ENCODE results near the gene CCDC82. TPM values are rescaled to one million over a fixed set of nuclear protein-coding genes. Genes with fewer than 3 reads are reported as not detected.
A peak's percentile ranks its signal among the peaks of the same experiment; 100 is the strongest.
"Not testable (repeated sequence)": the region's sequence is repeated elsewhere in the genome, so short reads cannot be mapped to it uniquely, and the experiment has no call there.

CCDC82 gene
- 10 to 100 TPM; 11.4 to 30.7 (median 20.9) TPM for polyA plus RNA-seq

GRCh38 chr11:96389720-96390487 is at the start of gene CCDC82, which contains the start of gene JRKL:
TSS of gene CCDC82 (minus strand) at chr11:96389912. CDS start at chr11:96384747, 5,165 bp downstream.
TSS of gene JRKL (plus strand) at chr11:96390013. CDS start at chr11:96390650, 637 bp downstream.
- peak; percentile 96 to 97 (median 96) for DNase-seq
- Mint-ChIP-seq H3K27ac (peak within 1 kb of the TSS; percentile 84 to 93 (median 90)), H3K4me3 (peak within 1 kb of the TSS; percentile 91 to 97 (median 94)), H3K36me3 (no peaks in the 10 kb centered on the region), H3K4me1 (peaks cover 37 to 67% of the 10 kb centered on the region in 2 donors), H3K9me3 (no peaks in the 10 kb centered on the region), H3K27me3 (ENCODE audit: low read depth in 3 of 3) (peaks cover 0 to 6% (median 0%) of the 10 kb centered on the region in 3 donors)

GRCh38 chr11:96432654-96433053 is 42.9 kb upstream of the CCDC82 start:
- DNase-seq; H3K27ac Mint-ChIP-seq; H3K4me1 Mint-ChIP-seq; H3K36me3 Mint-ChIP-seq; H3K9me3 Mint-ChIP-seq; H3K4me3 Mint-ChIP-seq; H3K27me3 Mint-ChIP-seq (ENCODE audit: low read depth in 3 of 3): not testable (repeated sequence)

GRCh38 chr11:96430668-96431067 is 41.0 kb upstream of the CCDC82 start:
- Mint-ChIP-seq H3K4me3 (no peak overlapping the region), H3K27ac (no peak overlapping the region), H3K4me1 (no peaks in the 10 kb centered on the region), H3K27me3 (ENCODE audit: low read depth in 3 of 3) (peaks cover 5 to 15% (median 6%) of the 10 kb centered on the region in 3 donors), H3K36me3 (no peaks in the 10 kb centered on the region), H3K9me3 (peaks cover 0 to 1% (median 0%) of the 10 kb centered on the region in 6 donors)
- no peak for DNase-seq

- H3K27ac Mint-ChIP-seq, result no peak overlapping the region
- no peak overlapping the region for H3K4me3 Mint-ChIP-seq
- no peaks in the 10 kb centered on the region for H3K4me1 Mint-ChIP-seq
- peaks cover 3 to 20% (median 4%) of the 10 kb centered on the region in 3 donors for H3K27me3 Mint-ChIP-seq (ENCODE audit: low read depth in 3 of 3)
- H3K9me3 Mint-ChIP-seq, result peaks cover 0 to 2% (median 0%) of the 10 kb centered on the region in 6 donors
- DNase-seq, result no peak
- H3K36me3 Mint-ChIP-seq, result no peaks in the 10 kb centered on the region
Observed at GRCh38 chr11:96424693-96425092, 35.0 kb upstream of the CCDC82 start.

- H3K27me3 Mint-ChIP-seq (ENCODE audit: low read depth in 3 of 3), result peaks cover 5 to 7% (median 5%) of the 10 kb centered on the region in 3 donors
- no peak overlapping the region for H3K27ac Mint-ChIP-seq
- no peaks in the 10 kb centered on the region for H3K9me3 Mint-ChIP-seq
- DNase-seq, result no peak
- no peak overlapping the region for H3K4me3 Mint-ChIP-seq
- H3K4me1 Mint-ChIP-seq, result no peaks in the 10 kb centered on the region
- H3K36me3 Mint-ChIP-seq, result no peaks in the 10 kb centered on the region
Observed at GRCh38 chr11:96413408-96413807, 23.7 kb upstream of the CCDC82 start.

- no peak for DNase-seq
- Mint-ChIP-seq H3K4me1 (no peaks in the 10 kb centered on the region), H3K27ac (no peak overlapping the region), H3K36me3 (no peaks in the 10 kb centered on the region), H3K27me3 (ENCODE audit: low read depth in 3 of 3) (peaks cover 5 to 7% (median 5%) of the 10 kb centered on the region in 3 donors), H3K4me3 (no peak overlapping the region), H3K9me3 (no peaks in the 10 kb centered on the region)
Observed at GRCh38 chr11:96412761-96413381, 23.2 kb upstream of the CCDC82 start.

- not testable (repeated sequence) for DNase-seq; H3K4me1 Mint-ChIP-seq; H3K9me3 Mint-ChIP-seq; H3K27ac Mint-ChIP-seq; H3K27me3 Mint-ChIP-seq (ENCODE audit: low read depth in 3 of 3); H3K36me3 Mint-ChIP-seq
- H3K4me3 Mint-ChIP-seq, result peak overlapping the region in 2 of 5 donors; percentile 6 to 36
Observed at GRCh38 chr11:96411412-96411811, 21.7 kb upstream of the CCDC82 start.

- Mint-ChIP-seq H3K9me3 (no peaks in the 10 kb centered on the region), H3K27me3 (ENCODE audit: low read depth in 3 of 3) (peaks cover 0 to 6% (median 3%) of the 10 kb centered on the region in 3 donors), H3K36me3 (no peaks in the 10 kb centered on the region), H3K4me1 (no peaks in the 10 kb centered on the region), H3K27ac (no peak overlapping the region), H3K4me3 (no peak overlapping the region)
- DNase-seq, result no peak
Observed at GRCh38 chr11:96400697-96401096, 11.0 kb upstream of the CCDC82 start.

GRCh38 chr11:96397863-96398262 is 8.2 kb upstream of the CCDC82 start:
- Mint-ChIP-seq H3K27ac (no peak overlapping the region), H3K36me3 (no peaks in the 10 kb centered on the region), H3K4me1 (peaks cover 4 to 9% of the 10 kb centered on the region in 2 donors), H3K4me3 (no peak overlapping the region), H3K27me3 (ENCODE audit: low read depth in 3 of 3) (peaks cover 0 to 3% (median 2%) of the 10 kb centered on the region in 3 donors), H3K9me3 (no peaks in the 10 kb centered on the region)
- DNase-seq, result no peak

GRCh38 chr11:96396637-96397036 is 6.9 kb upstream of the CCDC82 start:
- H3K27me3 Mint-ChIP-seq (ENCODE audit: low read depth in 3 of 3), result no peaks in the 10 kb centered on the region
- no peak for DNase-seq
- H3K4me3 Mint-ChIP-seq, result no peak overlapping the region
- peaks cover 4 to 9% of the 10 kb centered on the region in 2 donors for H3K4me1 Mint-ChIP-seq
- no peaks in the 10 kb centered on the region for H3K36me3 Mint-ChIP-seq
- no peaks in the 10 kb centered on the region for H3K9me3 Mint-ChIP-seq
- no peak overlapping the region for H3K27ac Mint-ChIP-seq

GRCh38 chr11:96394773-96395172 is 5.1 kb upstream of the CCDC82 start:
- DNase-seq, result no peak
- no peak overlapping the region for H3K27ac Mint-ChIP-seq
- peaks cover 15 to 25% of the 10 kb centered on the region in 2 donors for H3K4me1 Mint-ChIP-seq
- H3K36me3 Mint-ChIP-seq, result no peaks in the 10 kb centered on the region
- H3K4me3 Mint-ChIP-seq, result no peak overlapping the region
- H3K9me3 Mint-ChIP-seq, result no peaks in the 10 kb centered on the region
- peaks cover 0 to 3% (median 0%) of the 10 kb centered on the region in 3 donors for H3K27me3 Mint-ChIP-seq (ENCODE audit: low read depth in 3 of 3)

GRCh38 chr11:96393753-96394348 is 4.1 kb upstream of the CCDC82 start:
- peaks cover 0 to 6% (median 0%) of the 10 kb centered on the region in 3 donors for H3K27me3 Mint-ChIP-seq (ENCODE audit: low read depth in 3 of 3)
- H3K4me1 Mint-ChIP-seq, result peaks cover 21 to 30% of the 10 kb centered on the region in 2 donors
- no peak overlapping the region for H3K4me3 Mint-ChIP-seq
- no peak overlapping the region for H3K27ac Mint-ChIP-seq
- peak; percentile 26 to 45 (median 42) for DNase-seq
- H3K9me3 Mint-ChIP-seq, result no peaks in the 10 kb centered on the region
- H3K36me3 Mint-ChIP-seq, result no peaks in the 10 kb centered on the region

GRCh38 chr11:96391698-96392307 is 2.1 kb upstream of the CCDC82 start:
- H3K4me3 Mint-ChIP-seq, result peak overlapping the region in 2 of 5 donors; percentile 28 to 48
- DNase-seq, result no peak
- no peaks in the 10 kb centered on the region for H3K36me3 Mint-ChIP-seq
- H3K27me3 Mint-ChIP-seq (ENCODE audit: low read depth in 3 of 3), result peaks cover 0 to 6% (median 0%) of the 10 kb centered on the region in 3 donors
- H3K4me1 Mint-ChIP-seq, result peaks cover 33 to 50% of the 10 kb centered on the region in 2 donors
- no peaks in the 10 kb centered on the region for H3K9me3 Mint-ChIP-seq
- peak overlapping the region in 2 of 6 donors; percentile 42 to 63 for H3K27ac Mint-ChIP-seq

GRCh38 chr11:96390488-96390792 is 728 bp upstream of the CCDC82 start:
- Mint-ChIP-seq H3K27me3 (ENCODE audit: low read depth in 3 of 3) (peaks cover 0 to 6% (median 0%) of the 10 kb centered on the region in 3 donors), H3K27ac (peak overlapping the region; percentile 84 to 93 (median 90)), H3K4me3 (peak overlapping the region; percentile 91 to 97 (median 94)), H3K9me3 (no peaks in the 10 kb centered on the region), H3K36me3 (no peaks in the 10 kb centered on the region), H3K4me1 (peaks cover 37 to 61% of the 10 kb centered on the region in 2 donors)
- no peak for DNase-seq
